Fibroblast of skin of back (primary cell): Measurements from ENCODE around the gene APC2.

Source experiments
- DNase-seq: peaks from one replicate; pipeline ENCODE4 v3.0.0-alpha.2; 2013

The APC2 gene

GRCh38 chr19:1447504-1447903 is 2.4 kb upstream of the APC2 start:
- DNase-seq, result no peak

DNA sequence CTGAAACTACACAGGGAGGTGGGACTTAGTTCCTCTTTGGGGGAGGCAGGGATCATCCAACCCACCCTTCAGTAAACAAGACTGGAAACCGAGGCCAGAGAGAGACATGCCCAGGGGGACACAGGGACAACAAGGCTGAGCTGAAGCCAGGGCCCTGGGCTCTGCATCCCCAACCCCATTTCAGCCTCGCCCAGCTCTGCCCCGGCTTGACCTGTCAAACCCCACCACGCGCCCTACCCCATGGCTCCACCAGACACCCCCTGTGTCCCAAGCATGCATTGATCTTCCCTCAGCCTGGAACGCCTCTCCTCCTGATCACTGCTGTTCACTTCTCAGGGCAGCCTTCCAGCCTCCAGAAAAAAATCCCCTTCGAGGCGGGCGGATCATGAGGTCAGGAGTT is 2.0 kb upstream of the APC2 start:
- DNase-seq, result no peak

DNA sequence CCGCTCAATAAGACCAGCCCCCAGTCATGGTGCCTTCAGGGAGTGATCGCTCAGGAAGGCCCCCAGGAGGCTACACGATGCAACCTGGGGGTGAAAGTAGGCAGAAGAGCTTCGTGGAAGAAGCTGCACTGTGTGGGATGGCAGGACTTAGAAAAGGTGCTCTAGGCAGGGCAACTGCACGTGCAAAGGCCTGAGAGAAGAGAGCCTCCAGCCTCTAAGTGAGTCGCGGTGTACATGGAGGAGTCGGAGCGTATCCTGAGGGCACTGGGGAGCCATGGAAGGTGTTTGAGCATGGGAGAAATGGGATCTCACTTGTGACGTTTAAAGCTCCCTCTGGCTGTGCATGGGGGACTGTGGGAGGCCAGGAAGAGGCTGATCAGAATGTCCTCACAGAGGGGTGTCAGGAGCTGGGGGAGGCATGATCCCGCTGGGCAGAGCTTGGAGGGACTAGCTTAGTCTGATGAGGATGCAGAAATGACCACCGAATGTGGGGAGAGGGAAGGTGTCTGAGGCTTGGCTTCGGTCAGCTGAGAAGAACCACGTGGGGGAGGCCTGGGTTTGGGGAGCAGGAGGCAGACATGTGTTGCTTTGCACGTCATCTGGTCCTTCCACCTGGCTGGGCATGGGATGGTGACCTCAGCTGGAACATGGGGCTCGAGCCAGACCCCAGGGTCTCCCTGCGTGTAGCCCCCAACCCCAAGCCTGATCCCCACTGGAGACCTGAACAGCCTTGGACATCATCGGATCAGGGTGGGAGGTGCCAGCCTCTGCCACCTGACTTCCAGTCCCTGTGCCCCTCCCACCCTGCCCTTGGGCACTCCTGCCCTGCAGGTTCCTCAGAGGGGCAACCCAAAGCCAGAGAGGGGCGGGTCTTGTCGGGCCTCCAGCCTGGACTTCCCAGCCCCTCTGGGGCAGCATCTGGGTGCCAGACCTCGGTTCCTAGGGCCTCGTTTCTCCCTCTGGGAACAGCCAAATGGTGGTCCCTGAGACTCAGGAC is 1.1 kb downstream of the APC2 start:
- DNase-seq, result no peak

DNA sequence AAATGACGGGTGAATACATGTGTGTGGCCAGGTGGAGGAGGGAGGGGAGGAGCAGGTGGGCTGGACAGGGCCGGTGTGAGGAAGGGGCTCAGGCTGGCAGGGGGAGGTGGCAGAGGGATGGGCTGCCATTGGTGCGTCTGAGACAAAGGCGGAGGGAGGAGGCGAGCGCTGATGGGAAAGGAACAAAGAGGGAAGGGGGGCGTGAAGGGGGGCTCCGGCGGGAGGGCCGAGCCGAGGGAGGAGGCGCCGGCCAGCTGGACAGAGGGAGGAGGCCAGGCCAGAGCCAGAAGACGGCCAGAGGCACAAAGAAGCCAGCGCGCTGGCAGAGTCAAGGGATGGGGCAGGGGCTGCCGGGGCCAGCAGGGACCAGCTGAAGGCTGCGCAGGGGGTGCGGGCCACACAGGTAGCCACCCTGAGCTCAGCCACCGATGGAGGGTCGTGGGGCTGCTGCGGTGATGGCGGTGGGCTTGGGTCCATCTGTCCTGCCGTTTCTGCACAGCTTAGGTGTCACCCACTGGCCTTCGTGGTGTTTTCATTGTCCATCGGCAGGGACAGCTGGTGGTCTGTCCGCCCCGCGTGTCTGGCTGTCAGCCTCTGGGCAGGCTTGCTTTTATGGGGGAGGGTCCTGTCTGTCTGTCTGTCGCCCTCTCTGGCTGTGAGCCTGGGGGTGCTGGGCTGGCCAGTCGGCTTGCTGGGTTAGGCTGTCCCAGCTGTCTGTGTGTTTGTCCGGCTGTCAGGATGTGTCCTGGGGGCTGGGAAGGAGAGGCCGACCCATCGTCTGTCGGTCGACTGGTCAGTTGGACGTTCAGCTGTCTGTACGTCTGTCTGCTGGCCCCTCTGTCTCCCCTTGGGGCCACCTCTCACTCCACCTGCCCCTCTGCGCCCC is 2.2 kb downstream of the APC2 start:
- no peak for DNase-seq

DNA sequence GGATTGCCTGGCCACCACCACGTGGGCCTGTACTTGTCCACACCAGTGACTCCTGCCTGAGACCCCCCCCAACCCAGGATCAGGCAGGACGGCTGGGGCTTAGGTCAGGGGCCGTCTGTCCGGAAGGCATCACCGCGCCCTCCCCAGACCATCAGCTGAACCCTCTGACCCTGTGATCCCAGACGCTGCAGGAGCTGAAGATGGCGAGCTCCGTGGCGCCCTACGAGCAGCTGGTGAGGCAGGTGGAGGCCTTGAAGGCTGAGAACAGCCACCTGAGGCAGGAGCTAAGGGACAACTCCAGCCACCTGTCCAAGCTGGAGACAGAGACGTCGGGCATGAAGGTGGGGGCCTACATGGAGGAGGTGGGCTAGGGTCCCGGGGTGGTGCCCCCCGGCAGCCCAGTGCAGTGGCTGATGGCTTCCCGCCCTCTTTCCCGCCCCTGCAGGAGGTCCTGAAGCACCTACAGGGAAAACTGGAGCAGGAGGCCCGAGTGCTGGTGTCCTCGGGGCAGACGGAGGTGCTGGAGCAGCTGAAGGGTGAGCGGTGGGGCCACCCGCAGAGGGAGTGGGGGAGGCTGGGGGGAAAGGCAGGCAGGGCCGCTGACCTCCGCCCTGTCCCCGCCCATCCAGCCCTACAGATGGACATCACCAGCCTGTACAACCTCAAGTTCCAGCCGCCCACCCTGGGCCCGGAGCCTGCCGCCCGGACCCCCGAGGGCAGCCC is 3.0 kb downstream of the APC2 start:
- no peak for DNase-seq

GRCh38 chr19:1453525-1454364 is 3.8 kb downstream of the APC2 start:
- no peak for DNase-seq

DNA sequence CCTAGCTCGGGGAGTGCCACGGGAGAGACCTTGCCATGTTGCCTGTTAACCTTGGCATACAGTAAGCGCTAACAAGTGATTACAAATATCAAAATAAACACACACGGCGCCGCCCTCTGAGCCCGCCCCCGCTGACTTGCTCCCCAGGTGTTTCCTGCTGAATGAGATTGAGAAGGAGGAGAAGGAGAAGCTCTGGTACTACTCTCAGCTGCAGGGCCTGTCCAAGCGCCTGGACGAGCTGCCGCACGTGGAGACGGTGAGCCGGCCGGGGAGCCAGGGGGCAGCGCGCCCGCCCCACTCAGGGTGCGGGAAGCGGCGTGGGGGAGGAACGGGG is 5.0 kb downstream of the APC2 start:
- no peak for DNase-seq

- DNase-seq, result peak; percentile 43
Observed at GRCh38 chr19:1455336-1456120, 5.6 kb downstream of the APC2 start.

- DNase-seq, result no peak
Observed at GRCh38 chr19:1456121-1456900, 6.4 kb downstream of the APC2 start.

GRCh38 chr19:1457031-1457739 is 7.3 kb downstream of the APC2 start:
- no peak for DNase-seq

GRCh38 chr19:1457892-1458291 is 8.0 kb downstream of the APC2 start:
- DNase-seq, result no peak

GRCh38 chr19:1459479-1459878 is 9.6 kb downstream of the APC2 start:
- no peak for DNase-seq

- DNase-seq, result no peak
Observed at GRCh38 chr19:1460033-1460995, 10.4 kb downstream of the APC2 start.

- DNase-seq, result no peak
Observed at GRCh38 chr19:1461862-1462261, 11.9 kb downstream of the APC2 start.

DNA sequence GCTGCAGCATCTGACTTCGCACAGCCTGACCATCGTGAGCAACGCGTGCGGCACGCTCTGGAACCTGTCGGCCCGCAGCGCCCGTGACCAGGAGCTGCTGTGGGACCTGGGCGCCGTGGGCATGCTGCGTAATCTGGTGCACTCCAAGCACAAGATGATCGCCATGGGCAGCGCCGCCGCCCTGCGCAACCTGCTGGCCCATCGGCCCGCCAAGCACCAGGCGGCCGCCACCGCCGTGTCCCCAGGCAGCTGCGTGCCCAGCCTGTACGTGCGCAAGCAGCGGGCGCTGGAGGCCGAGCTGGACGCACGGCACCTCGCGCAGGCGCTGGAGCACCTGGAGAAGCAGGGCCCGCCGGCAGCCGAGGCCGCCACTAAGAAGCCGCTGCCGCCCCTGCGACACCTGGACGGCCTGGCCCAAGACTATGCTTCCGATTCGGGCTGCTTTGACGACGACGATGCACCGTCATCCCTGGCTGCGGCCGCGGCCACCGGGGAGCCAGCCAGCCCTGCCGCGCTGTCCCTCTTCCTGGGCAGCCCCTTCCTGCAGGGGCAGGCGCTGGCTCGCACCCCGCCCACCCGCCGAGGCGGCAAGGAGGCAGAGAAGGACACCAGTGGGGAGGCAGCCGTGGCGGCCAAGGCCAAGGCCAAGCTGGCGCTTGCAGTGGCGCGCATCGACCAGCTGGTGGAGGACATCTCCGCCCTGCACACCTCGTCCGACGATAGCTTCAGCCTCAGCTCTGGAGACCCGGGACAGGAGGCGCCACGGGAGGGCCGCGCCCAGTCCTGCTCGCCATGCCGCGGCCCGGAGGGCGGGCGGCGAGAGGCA is 15.5 kb downstream of the APC2 start:
- peak; percentile 45 for DNase-seq

DNA sequence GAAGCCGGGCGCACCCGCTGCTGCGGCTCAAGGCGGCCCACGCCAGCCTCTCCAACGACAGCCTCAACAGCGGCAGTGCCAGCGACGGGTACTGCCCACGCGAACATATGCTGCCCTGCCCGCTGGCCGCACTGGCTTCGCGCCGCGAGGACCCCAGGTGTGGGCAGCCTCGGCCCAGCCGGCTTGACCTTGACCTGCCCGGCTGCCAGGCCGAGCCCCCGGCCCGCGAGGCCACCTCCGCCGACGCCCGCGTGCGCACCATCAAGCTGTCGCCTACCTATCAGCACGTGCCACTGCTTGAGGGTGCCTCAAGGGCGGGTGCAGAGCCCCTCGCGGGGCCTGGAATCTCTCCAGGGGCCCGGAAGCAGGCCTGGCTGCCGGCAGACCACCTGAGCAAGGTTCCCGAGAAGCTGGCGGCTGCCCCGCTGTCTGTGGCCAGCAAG is 16.1 kb downstream of the APC2 start:
- DNase-seq, result no peak
